Measurements from ENCODE around the gene CEP170.

Gene CEP170

GRCh38 chr1:243254927-243255790 is at the start of gene CEP170:
CEP170 (minus strand) TSS chr1:243255281; CDS start chr1:243225280, 30,001 bp downstream.
- DNase-seq (ENCODE audit: low read depth in 2 of 2) = peak; percentile 81 to 91

GRCh38 chr1:243301059-243301458 is 46.0 kb upstream of the CEP170 start:
- DNase-seq (ENCODE audit: low read depth in 2 of 2) = no peak

- DNase-seq (ENCODE audit: low read depth in 2 of 2) = no peak
These were observed 44.0 kb upstream of the CEP170 start for GRCh38 chr1:243299069-243299468.

GRCh38 chr1:243294723-243295121 is 39.6 kb upstream of the CEP170 start:
- no peak for DNase-seq (ENCODE audit: low read depth in 2 of 2)

- no peak for DNase-seq (ENCODE audit: low read depth in 2 of 2)
These were observed 39.1 kb upstream of the CEP170 start for GRCh38 chr1:243293941-243294722.

GRCh38 chr1:243292117-243292516 is 37.0 kb upstream of the CEP170 start:
- DNase-seq (ENCODE audit: low read depth in 2 of 2) = no peak

GRCh38 chr1:243291292-243291691 is 36.2 kb upstream of the CEP170 start:
- DNase-seq (ENCODE audit: low read depth in 2 of 2) = no peak

- no peak for DNase-seq (ENCODE audit: low read depth in 2 of 2)
These were observed 33.0 kb upstream of the CEP170 start for GRCh38 chr1:243288062-243288461.

- no peak for DNase-seq (ENCODE audit: low read depth in 2 of 2)
These were observed 32.6 kb upstream of the CEP170 start for GRCh38 chr1:243287652-243288051.

- DNase-seq (ENCODE audit: low read depth in 2 of 2) = no peak
These were observed 32.0 kb upstream of the CEP170 start for GRCh38 chr1:243287123-243287460.

GRCh38 chr1:243286409-243287122 is 31.5 kb upstream of the CEP170 start:
- DNase-seq (ENCODE audit: low read depth in 2 of 2) = no peak

GRCh38 chr1:243281672-243282071 is 26.6 kb upstream of the CEP170 start:
- no peak for DNase-seq (ENCODE audit: low read depth in 2 of 2)

- no peak for DNase-seq (ENCODE audit: low read depth in 2 of 2)
These were observed 25.6 kb upstream of the CEP170 start for GRCh38 chr1:243280571-243281129.

- DNase-seq (ENCODE audit: low read depth in 2 of 2) = no peak
These were observed 20.2 kb upstream of the CEP170 start for GRCh38 chr1:243275316-243275715.

GRCh38 chr1:243273945-243274344 is 18.9 kb upstream of the CEP170 start:
- no peak for DNase-seq (ENCODE audit: low read depth in 2 of 2)

GRCh38 chr1:243273506-243273905 is 18.4 kb upstream of the CEP170 start:
- no peak for DNase-seq (ENCODE audit: low read depth in 2 of 2)

- no peak for DNase-seq (ENCODE audit: low read depth in 2 of 2)
These were observed 17.3 kb upstream of the CEP170 start for GRCh38 chr1:243272401-243272800.

GRCh38 chr1:243271996-243272395 is 16.9 kb upstream of the CEP170 start:
- no peak for DNase-seq (ENCODE audit: low read depth in 2 of 2)

GRCh38 chr1:243270097-243270864 is 15.2 kb upstream of the CEP170 start:
- no peak for DNase-seq (ENCODE audit: low read depth in 2 of 2)

- no peak for DNase-seq (ENCODE audit: low read depth in 2 of 2)
These were observed 14.3 kb upstream of the CEP170 start for GRCh38 chr1:243269461-243269801.

- DNase-seq (ENCODE audit: low read depth in 2 of 2) = no peak
These were observed 13.8 kb upstream of the CEP170 start for GRCh38 chr1:243268751-243269460.
